Measurements from ENCODE around the gene AKNA.

DNA sequence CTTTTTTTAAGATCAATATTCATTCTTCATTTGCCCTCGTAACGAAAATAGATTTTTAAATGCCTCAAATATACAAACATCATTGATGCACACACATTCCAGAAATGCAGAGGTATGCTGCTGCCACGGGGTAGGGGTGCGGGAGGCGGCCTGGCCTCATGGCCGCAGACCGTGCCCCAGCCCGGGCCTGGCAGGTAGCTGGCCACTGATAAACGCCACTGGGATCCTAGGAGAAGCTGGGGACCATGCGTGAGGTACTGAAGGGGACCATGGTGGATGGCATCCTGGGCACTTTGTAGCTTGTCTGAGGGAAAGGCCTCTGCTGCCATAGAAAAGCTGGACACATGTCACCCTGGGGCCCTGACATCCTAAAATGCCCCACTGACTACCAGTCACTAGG is 51.6 kb downstream of the AKNA start:
- TF ChIP-seq, protein P1, sequence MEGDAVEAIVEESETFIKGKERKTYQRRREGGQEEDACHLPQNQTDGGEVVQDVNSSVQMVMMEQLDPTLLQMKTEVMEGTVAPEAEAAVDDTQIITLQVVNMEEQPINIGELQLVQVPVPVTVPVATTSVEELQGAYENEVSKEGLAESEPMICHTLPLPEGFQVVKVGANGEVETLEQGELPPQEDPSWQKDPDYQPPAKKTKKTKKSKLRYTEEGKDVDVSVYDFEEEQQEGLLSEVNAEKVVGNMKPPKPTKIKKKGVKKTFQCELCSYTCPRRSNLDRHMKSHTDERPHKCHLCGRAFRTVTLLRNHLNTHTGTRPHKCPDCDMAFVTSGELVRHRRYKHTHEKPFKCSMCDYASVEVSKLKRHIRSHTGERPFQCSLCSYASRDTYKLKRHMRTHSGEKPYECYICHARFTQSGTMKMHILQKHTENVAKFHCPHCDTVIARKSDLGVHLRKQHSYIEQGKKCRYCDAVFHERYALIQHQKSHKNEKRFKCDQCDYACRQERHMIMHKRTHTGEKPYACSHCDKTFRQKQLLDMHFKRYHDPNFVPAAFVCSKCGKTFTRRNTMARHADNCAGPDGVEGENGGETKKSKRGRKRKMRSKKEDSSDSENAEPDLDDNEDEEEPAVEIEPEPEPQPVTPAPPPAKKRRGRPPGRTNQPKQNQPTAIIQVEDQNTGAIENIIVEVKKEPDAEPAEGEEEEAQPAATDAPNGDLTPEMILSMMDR (IDR thresholded peaks at IDR 0.05; ENCODE audit: poor library complexity) = no peak
- TF ChIP-seq EZH2 (IDR thresholded peaks at IDR 0.05; ENCODE audit: borderline replicate concordance) = no peak

All from hepatocyte (in vitro differentiated cells).